Body of pancreas (tissue), 4 donors: ENCODE results near the gene C1RL. TPM values are rescaled to one million over a fixed set of nuclear protein-coding genes. Genes with fewer than 3 reads are reported as not detected.
A peak's percentile ranks its signal among the peaks of the same experiment; 100 is the strongest.

ENCODE experiments used
- ATAC-seq: fragments of 150-250 bp; one replicate; pipeline ENCODE4 v1.9.1; 2016
- DNase-seq, 4 donors: peaks; one replicate each; pipeline ENCODE4 v3.0.0-alpha.2; 2019
- H3K27ac ChIP-seq, 4 donors: fragments of 200-600 bp; sonication (generic); 1 replicate in 3 of 4; 2 replicates in 1 of 4; pipeline versions ENCODE4 v1.5.1 to v1.6.1; 2016 to 2019; ENCODE audit warnings: mild to moderate bottlenecking in 1 of 4, mixed read lengths in 1 of 4, moderate library complexity in 1 of 4
- H3K27me3 ChIP-seq, 2 donors: fragments of 200-600 bp; sonication (generic); one replicate each; pipeline ENCODE4 v1.6.0; 2016; ENCODE audit warnings: mild to moderate bottlenecking in 1 of 2
- H3K36me3 ChIP-seq, 2 donors: fragments of 200-600 bp; sonication (generic); replicated peaks in 1 of 2; 2 replicates each; pipeline ENCODE4 v1.5.1; 2016; ENCODE audit warnings: low read depth in 2 of 2; ENCODE audit not compliant: insufficient read depth in 1 of 2
- H3K4me1 ChIP-seq: fragments of 200-600 bp; sonication (generic); one replicate; pipeline ENCODE4 v1.6.0; 2016
- H3K4me3 ChIP-seq, 2 donors: fragments of 200-600 bp; sonication (generic); 1 replicate in 1 of 2; 2 replicates in 1 of 2; pipeline ENCODE4 v1.5.1; 2016 to 2019
- H3K9me3 ChIP-seq, 3 donors: fragments of 200-600 bp; sonication (generic); 1 replicate in 2 of 3; 2 replicates in 1 of 3; pipeline ENCODE4 v1.5.1; 2016
- CTCF ChIP-seq, 7 experiments: fragments of 450-650 bp in 4 of 7; fragments of 200-600 bp in 3 of 7; sonication (generic) in 3 of 7; IDR thresholded peaks; one replicate each; pipeline ENCODE4 v1.5.1; 2016 to 2019; ENCODE audit warnings: antibody characterized with exemption in 7 of 7
- POLR2A ChIP-seq, 3 donors: fragments of 450-650 bp; IDR thresholded peaks; one replicate each; pipeline ENCODE4 v1.6.1; 2016; ENCODE audit warnings: antibody characterized with exemption in 3 of 3, mild to moderate bottlenecking in 2 of 3
- WGBS, 2 donors: methylation state at CpG; one replicate each; pipeline ENCODE4 v1.1.5; 2017; 5-methylcytosine and 5-hydroxymethylcytosine counted together
- intact Hi-C: fragments of 100-400 bp; cut with DNase I; formaldehyde crosslinking; loops from one replicate; pipeline ENCODE4 v1.15.1; 2023
- total RNA-seq, 2 donors: library from RNA; depleted of rRNA; stranded (reverse); fragments of >200 nt; gene quantifications; one replicate each; pipeline ENCODE4 v1.1.0, GENCODE V29; 2016

Gene C1RL
- total RNA-seq, 2 donors from 2014 or later = 64.6 to 99.6 TPM

GRCh38 chr12:7075518-7075917, 33.5 kb downstream of the C1RL start:
- DNase-seq (no peak), ATAC-seq (no peak)
- Histone ChIP-seq H3K27me3 (no peaks in the 10 kb centered on the region), H3K27ac (no peak overlapping the region), H3K4me1 (peaks cover 5% of the 10 kb centered on the region), H3K36me3 (no peaks in the 10 kb centered on the region), H3K4me3 (no peak overlapping the region), H3K9me3 (no peaks in the 10 kb centered on the region)
- 65 to 84% methylated on average over 3 of the region's 3 CpGs for WGBS, 2 donors
- intact Hi-C loops = no loop called here
- TF ChIP-seq POLR2A (IDR thresholded peaks at IDR 0.05) = no peak
- TF ChIP-seq CTCF (IDR thresholded peaks at IDR 0.05) = no peak

- Histone ChIP-seq H3K36me3 (no peaks in the 10 kb centered on the region), H3K4me3 (no peak overlapping the region), H3K27me3 (no peaks in the 10 kb centered on the region), H3K9me3 (no peaks in the 10 kb centered on the region), H3K4me1 (peaks cover 11% of the 10 kb centered on the region), H3K27ac (no peak overlapping the region)
- DNase-seq (no peak), ATAC-seq (no peak)
- intact Hi-C loops = no loop called here
- TF ChIP-seq POLR2A (IDR thresholded peaks at IDR 0.05) (no peak), CTCF (IDR thresholded peaks at IDR 0.05) (no peak)
- 11 to 29% methylated on average over 1 of the region's 1 CpG for WGBS, 2 donors
These were observed 35.1 kb downstream of the C1RL start for GRCh38 chr12:7073946-7074345.

- H3K36me3 ChIP-seq = no peaks in the 10 kb centered on the region
- WGBS, 2 donors = 72 to 77% methylated on average over 6 of the region's 6 CpGs
- H3K4me1 ChIP-seq = peaks cover 23% of the 10 kb centered on the region
- no peak overlapping the region for H3K27ac ChIP-seq
- H3K9me3 ChIP-seq = no peaks in the 10 kb centered on the region
- no peaks in the 10 kb centered on the region for H3K27me3 ChIP-seq
- TF ChIP-seq POLR2A (IDR thresholded peaks at IDR 0.05) (no peak), CTCF (IDR thresholded peaks at IDR 0.05) (no peak)
- no peak overlapping the region for H3K4me3 ChIP-seq
- ATAC-seq (no peak), DNase-seq (no peak)
- intact Hi-C loops = no loop called here
These were observed 36.5 kb downstream of the C1RL start for GRCh38 chr12:7072554-7072953.

- no peak overlapping the region for H3K4me3 ChIP-seq
- intact Hi-C loops = no loop called here
- no peaks in the 10 kb centered on the region for H3K27me3 ChIP-seq
- no peaks in the 10 kb centered on the region for H3K36me3 ChIP-seq
- H3K27ac ChIP-seq = no peak overlapping the region
- no peak for ATAC-seq
- H3K9me3 ChIP-seq = no peaks in the 10 kb centered on the region
- no peak for TF ChIP-seq POLR2A (IDR thresholded peaks at IDR 0.05)
- no peak for TF ChIP-seq CTCF (IDR thresholded peaks at IDR 0.05)
- no peak for DNase-seq
- H3K4me1 ChIP-seq = peaks cover 27% of the 10 kb centered on the region
- WGBS, 2 donors = 78 to 80% methylated on average over 6 of the region's 6 CpGs
These were observed 37.0 kb downstream of the C1RL start for GRCh38 chr12:7072035-7072434.

- H3K4me1 ChIP-seq = peaks cover 27% of the 10 kb centered on the region
- TF ChIP-seq CTCF (IDR thresholded peaks at IDR 0.05) = no peak
- TF ChIP-seq POLR2A (IDR thresholded peaks at IDR 0.05) = no peak
- no peaks in the 10 kb centered on the region for H3K27me3 ChIP-seq
- H3K4me3 ChIP-seq = no peak overlapping the region
- H3K36me3 ChIP-seq = no peaks in the 10 kb centered on the region
- H3K27ac ChIP-seq = peak overlapping the region; percentile 34 to 85 (median 67)
- ATAC-seq (no peak), DNase-seq (no peak)
- intact Hi-C loops = no loop called here
- WGBS, 2 donors = 72 to 78% methylated on average over 6 of the region's 6 CpGs
- no peaks in the 10 kb centered on the region for H3K9me3 ChIP-seq
These were observed 39.6 kb downstream of the C1RL start for GRCh38 chr12:7069386-7069785.
